ENCODE measurements around the gene PET100. TPM values are rescaled to one million over a fixed set of nuclear protein-coding genes. Genes with fewer than 3 reads are reported as not detected.

PET100 gene
- total RNA-seq, 1 experiment from 2014 or later: 126 TPM

- DNase-seq (ENCODE audit: low read depth, low spot score) (no peak), ATAC-seq (no peak)
- H2AFZ ChIP-seq (ENCODE audit: low read depth, low read length, poor library complexity, severe bottlenecking): no peak overlapping the region
- peaks cover 0 to 13% of the 10 kb centered on the region in 2 experiments; a peak in 2 of 4 replicates for H3K4me1 ChIP-seq (ENCODE audit: control insufficient read depth in 1 of 2, insufficient read depth in 2 of 2, low read length in 2 of 2)
- no peak for TF ChIP-seq ZFX (IDR thresholded peaks at IDR 0.05)
- TF ChIP-seq TCF7L2 (IDR thresholded peaks at IDR 0.05; ENCODE audit: borderline replicate concordance, extremely low read depth, insufficient read depth, insufficient read length): no peak
- no peak for TF ChIP-seq YY1 (IDR thresholded peaks at IDR 0.05; ENCODE audit: extremely low read depth, insufficient replicate concordance, low read depth, low read length)
- no peak for TF ChIP-seq EZH2phosphoT487 (IDR thresholded peaks at IDR 0.05; ENCODE audit: borderline replicate concordance)
- TF ChIP-seq EGR1 (IDR thresholded peaks at IDR 0.05; ENCODE audit: low read depth): no peak
- no peak for TF ChIP-seq ZBTB33 (IDR thresholded peaks at IDR 0.05; ENCODE audit: extremely low read depth, insufficient replicate concordance, low read length)
- TF ChIP-seq REST (IDR thresholded peaks at IDR 0.05; ENCODE audit: low read depth): no peak
- H3K27me3 ChIP-seq (ENCODE audit: insufficient read depth, low read length): no peaks in the 10 kb centered on the region
- peaks cover 0 to 11% of the 10 kb centered on the region in 2 experiments; a peak in 1 of 4 replicates for H3K36me3 ChIP-seq (ENCODE audit: control insufficient read depth in 1 of 2, insufficient read depth in 2 of 2, low read length in 2 of 2)
- no peak overlapping the region for H3K27ac ChIP-seq (ENCODE audit: low read depth, low read length)
- no TSS peak for BruUV-seq (replicated peaks)
- no peaks in the 10 kb centered on the region for H3K9me3 ChIP-seq (ENCODE audit: control insufficient read depth in 1 of 2, insufficient read depth in 1 of 2, low read depth in 1 of 2, low read length in 2 of 2)
- no peaks in the 10 kb centered on the region for H3K9me2 ChIP-seq (ENCODE audit: insufficient read depth)
- intact Hi-C loops (cut with micrococcal nuclease): no loop called here
- ChIA-PET RAD21 (ENCODE audit: low non-redundant PET in 1 of 2, low total read pairs in 2 of 2, uncharacterized antibody in 2 of 2, unreplicated experiment in 2 of 2) (interaction anchor here in 1 of 2 experiments (1.6 kb wide), 1 partner anchor 77 kb away, joined by 3 read pairs; no protein-coding TSS in a partner anchor), CTCF (interaction anchor here (1.5 kb wide), 1 partner anchor 36 kb away, joined by 5 read pairs; the partner anchor contains the start of gene TRAPPC5), POLR2A (no interaction called here)
- H4K20me1 ChIP-seq (ENCODE audit: insufficient read depth): no peaks in the 10 kb centered on the region
- no peak overlapping the region for H3K4me2 ChIP-seq (ENCODE audit: low read length)
- no peaks in the 10 kb centered on the region for H3K79me2 ChIP-seq (ENCODE audit: insufficient read depth, low read length)
- no peak overlapping the region for H3K4me3 ChIP-seq (replicated peaks in 1 of 2; ENCODE audit: low read depth in 1 of 2, low read length in 2 of 2)
- no peak overlapping the region for H3K9ac ChIP-seq (ENCODE audit: low read length)
Observed at GRCh38 chr19:7645163-7645562, 15.6 kb downstream of the PET100 start.
